ENCODE results near the gene MACROD1.
A peak's percentile ranks its signal among the peaks of the same experiment; 100 is the strongest.

Gene MACROD1

DNA sequence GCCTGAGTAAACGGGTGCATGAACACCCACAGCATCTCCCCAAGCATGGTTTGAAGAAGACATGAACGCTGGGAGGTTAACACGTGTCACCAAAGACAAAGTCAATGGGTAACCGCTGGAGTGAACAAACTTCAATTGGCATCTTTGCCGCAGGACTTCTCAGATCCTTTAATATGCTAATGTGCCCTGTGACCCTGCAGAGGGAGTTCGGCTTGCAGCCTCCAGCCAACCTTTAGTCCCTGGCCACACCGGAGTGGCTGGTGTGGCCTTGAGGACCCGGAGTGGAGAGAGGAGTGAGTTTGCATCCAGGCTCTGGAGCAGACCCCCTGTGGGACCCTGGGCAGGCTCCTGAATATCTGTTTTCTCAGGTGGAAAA, 73.2 kb downstream of the MACROD1 start:
- DNase-seq (ENCODE audit: low spot score): no peak

DNA sequence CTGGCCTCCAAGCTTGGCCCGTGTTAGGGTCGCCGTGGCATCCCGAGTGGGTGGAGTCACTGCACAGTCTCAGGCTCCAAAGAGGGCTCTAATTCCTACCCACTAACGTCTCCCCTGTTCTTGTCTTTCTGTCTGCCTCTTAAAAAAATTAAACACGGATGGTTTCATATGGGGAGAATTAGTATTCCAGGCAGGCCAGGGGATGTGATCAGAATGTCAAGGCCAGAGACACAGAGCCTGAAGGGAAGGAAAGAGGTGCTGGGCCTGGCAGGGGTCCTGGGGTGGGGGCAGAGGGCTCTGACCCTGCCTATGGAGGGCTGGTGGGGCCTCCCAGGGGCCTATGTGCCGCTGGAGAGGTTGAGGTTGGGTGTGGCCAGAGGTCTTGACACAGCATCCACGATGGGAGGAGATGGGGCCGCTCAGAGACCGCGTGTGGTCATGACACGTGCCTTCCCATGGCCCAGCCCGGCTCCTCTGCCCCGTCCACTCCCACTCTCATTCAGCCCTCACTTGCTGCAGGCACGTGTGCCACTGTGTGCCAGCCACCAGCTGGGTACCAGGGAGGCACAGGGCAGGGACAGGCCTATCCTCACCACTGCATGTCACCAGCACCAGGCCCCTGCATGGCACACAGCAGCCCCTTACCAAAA, 73.7 kb downstream of the MACROD1 start:
- DNase-seq (ENCODE audit: low spot score): no peak

DNA sequence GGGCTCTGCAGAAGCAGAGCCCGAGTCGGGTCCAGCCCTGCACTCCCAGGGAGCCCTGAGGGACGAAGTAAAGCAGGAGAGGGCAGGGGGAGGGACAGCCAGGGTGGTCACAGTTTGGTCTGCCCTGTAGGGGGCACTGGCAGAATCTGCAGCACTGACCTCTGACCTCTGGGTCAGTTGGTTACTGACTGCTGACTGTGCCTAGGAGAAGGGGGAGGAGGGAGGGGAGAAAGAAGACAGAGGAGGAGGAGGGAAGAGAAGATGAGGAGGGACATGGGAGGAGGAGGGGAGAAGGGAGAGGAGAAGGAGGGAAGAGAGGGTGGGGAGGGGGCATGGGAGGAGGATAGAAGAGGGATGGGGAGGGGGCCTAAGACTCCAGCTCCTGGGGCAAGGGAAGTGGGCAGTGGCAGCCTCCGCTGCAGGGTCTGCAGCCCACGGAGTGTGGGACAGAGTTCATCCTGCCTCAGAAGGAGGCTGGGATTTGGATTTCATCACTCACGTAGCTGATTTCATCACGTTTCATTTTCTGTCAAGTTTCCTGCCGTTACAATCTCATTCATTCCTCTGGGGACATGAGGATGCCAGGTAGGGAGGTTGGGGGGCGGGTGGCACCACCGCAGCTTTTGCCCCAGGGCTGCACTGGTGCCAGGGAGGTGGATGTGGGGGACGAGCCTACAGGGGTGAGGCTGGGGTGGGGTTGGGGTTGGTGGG, 75.0 kb downstream of the MACROD1 start:
- no peak for DNase-seq (ENCODE audit: low spot score)

DNA sequence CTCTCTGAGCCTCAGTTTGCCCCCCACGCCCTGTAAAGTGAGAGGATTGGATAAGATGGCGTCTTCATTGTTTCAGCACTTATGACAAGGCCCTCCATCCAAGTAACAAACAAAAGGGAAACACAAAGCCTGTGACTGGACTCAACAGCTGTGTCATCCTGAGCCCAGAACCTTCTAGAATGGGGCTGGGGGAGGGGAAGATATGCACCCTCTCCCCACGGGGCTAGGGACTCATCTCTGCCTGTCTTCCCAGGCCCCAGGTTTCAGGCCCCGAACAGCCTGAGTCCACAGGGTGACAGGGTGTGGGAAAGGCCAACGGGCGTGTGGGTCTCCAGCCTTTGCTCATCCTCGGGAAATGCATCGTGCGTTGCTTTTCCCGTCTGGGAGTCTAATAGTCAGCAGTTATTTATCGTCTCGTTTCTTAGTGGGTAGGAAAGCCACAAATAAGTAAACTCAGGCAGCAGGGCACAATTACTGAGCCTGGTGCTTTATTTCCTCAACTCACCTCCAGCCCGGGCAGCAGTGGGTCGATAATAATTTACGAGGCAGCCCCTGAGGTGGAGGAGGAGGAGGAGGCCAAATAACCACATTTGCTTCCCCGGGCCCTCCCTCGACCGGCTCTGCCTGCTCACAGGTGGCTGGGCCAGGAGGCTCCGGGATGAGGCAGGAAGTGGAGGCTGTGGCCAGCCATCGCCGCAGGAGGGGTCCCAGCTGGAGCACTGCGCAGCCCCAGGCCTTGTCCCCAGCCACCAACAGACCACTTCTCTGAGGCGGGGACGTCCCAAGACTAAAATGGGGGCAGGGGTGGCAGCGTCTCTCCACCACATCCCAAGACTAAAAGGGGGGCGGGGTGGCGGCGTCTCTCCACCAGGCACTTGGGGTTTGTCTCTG, 75.8 kb downstream of the MACROD1 start:
- DNase-seq (ENCODE audit: low spot score): no peak

DNA sequence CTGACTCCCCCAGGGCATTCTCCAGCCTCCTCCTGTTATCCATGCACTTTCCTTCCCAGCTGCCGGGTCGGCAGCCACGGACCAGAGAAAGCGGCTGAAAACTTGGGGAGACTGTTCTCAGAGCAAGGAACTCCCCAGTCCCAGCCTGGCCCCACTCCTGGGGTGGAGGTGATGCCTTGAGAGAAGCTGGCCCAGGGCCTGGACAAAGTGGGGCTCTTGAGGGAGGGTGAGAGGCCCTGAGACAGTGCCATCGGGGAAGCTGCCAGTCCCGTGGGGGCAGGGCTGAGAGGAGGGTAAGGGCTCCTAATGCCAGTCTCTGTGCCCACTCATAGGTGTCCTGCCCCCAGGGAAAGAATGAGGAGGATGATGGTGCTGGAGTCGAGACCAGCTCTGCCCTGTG, 76.4 kb downstream of the MACROD1 start:
- no peak for DNase-seq (ENCODE audit: low spot score)

DNA sequence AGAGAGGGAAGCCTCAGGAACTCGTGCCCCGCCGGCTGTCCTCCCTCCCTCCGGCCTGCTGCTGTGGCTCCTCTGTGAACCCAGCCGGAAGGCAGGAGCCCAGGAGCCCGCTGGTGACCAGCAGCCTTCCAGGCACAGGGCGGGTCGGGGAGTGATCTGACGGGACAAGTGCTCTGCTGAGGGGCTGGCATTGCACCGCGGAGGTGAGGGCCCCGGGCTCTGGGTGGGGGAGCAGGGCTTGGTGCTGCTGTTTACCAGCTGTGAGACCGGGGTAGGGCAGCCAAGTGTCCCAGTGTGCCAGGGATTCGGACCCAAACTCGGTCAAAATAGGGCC, 76.9 kb downstream of the MACROD1 start:
- no peak for DNase-seq (ENCODE audit: low spot score)

DNA sequence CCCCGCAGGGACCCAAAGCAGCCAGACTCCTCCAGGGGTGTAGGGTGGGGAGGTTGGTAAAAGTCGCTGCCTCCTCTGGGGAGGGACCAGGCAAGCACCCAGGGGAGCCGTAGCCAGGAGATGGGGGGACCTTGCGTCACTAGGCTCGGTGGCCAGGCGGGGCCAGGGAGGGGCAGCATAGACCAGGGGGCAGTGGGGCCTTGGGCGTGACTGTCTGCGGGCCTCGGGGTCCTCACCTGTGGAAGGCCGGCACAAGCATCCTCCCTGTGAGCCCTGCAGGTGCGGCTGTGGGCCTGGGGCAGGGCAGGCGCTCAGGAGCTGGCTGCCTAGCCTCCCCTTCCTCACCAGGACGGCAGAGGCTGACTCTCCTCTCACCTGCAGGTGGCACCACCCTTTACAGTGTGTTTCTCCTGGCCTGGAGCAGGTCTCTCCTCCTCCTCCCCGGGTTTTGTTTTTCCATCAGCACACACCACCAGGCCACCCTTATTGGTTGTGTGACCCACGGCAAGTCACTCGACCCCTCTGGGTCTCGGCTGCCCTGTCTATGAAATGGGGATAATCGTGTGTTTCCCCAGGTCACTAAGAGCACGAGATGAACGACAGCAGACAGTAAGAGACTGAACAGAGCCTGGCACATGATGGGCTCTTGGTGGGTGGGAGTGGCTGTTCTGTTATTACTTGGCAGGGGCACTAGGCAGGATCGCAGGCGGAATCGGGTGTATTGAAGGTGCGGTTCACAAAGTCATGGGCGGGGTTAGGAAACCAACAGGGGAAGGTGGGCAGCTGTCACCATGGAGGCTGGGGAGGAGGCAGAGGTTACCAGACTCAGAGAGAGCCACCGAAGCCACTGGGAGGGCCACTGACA, 77.5 kb downstream of the MACROD1 start:
- DNase-seq (ENCODE audit: low spot score): no peak

DNA sequence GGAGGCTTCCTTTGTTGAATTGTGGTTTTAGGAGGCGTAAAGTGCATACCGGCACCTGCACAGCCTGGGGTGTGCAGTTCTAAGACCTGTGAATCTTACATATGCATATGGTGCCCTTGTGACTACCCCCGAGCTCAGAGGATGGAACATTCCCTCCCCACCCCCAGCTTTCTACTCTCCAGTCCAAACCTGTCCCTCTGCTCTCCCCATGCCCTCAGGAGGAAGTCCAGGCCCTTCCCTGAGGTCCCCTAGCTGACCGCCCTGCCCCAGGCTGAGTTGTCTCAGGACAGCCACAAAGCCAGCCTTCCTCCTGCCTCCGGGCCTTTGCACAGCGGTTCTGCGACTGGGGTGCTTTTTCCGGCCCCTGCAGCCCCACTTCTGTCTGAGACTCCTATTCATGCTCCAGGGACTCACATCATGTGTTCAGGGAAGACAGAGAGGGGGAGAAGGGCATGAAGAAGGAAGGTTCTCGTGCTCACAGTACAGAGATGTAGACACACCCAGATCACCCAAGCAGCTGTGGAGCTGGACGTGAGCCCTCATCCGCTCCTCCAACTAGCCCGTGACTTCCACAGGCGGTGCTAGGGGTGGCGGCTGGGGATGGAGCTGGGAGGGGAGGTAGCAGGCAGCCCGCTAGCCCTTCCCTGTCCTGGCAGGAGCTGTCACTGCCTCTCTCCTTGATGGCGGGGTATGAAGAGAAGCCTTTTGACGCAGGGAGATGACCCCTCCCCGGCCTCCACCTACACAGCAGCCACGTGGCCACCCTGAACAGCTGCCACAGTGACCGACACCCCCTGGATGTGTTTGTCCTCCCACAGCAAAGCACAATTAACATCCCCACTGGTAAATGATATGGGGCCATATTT, 79.4 kb downstream of the MACROD1 start:
- DNase-seq (ENCODE audit: low spot score): peak; percentile 39

DNA sequence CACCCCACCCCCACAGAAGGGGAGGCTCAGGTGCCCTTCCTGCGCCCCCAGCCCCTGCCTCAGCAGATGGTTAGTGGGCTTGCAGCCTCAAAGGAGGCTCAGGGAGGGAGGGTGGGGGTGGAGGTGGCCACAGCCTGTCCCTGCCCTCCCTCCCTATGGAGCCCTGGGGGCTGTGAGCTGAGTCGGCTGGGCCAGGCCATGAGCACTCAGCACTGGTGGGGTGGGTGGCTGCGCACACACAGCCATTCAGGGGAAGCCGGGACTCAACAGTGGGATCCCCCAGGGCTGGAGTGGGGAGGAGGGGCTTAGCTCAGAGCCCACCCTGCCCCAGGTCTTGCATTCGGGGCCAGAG, 80.0 kb downstream of the MACROD1 start:
- DNase-seq (ENCODE audit: low spot score): no peak

DNA sequence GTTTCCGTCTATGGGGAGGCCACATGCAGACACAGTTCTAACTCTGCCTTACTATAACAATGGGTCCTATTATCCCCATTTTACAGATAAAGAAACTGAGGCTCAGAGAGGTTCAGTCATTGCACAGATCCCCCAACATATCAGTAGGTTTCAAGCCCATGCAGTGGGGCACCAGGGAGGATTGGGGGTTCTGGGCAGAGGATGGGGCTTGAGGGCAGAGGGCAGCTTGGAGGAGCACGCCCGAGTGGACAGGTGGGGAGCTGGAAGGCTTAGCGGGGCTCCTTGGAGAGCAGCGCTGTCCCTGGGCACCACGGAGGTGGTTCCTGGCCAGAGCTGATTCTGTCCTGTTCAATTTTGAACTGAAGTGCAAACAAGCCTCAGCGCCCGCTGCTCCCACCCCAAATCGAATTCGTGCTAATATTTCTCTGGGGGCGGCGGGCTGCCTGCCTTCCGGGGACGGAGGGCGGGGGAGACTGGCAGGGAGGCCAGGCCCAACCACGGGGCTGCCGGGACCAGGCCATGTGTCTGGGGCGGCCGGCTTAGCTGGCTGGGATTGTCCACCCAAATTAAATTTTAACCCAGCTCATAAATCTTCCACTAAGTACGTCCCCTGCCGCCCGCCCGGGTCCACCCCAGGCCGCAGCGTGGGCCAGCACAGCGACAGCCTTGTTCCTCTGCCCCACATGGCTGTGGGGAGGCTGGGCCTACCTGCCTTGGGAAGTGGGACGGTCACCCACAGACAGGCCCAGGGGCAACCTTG, 80.8 kb downstream of the MACROD1 start:
- DNase-seq (ENCODE audit: low spot score): no peak

DNA sequence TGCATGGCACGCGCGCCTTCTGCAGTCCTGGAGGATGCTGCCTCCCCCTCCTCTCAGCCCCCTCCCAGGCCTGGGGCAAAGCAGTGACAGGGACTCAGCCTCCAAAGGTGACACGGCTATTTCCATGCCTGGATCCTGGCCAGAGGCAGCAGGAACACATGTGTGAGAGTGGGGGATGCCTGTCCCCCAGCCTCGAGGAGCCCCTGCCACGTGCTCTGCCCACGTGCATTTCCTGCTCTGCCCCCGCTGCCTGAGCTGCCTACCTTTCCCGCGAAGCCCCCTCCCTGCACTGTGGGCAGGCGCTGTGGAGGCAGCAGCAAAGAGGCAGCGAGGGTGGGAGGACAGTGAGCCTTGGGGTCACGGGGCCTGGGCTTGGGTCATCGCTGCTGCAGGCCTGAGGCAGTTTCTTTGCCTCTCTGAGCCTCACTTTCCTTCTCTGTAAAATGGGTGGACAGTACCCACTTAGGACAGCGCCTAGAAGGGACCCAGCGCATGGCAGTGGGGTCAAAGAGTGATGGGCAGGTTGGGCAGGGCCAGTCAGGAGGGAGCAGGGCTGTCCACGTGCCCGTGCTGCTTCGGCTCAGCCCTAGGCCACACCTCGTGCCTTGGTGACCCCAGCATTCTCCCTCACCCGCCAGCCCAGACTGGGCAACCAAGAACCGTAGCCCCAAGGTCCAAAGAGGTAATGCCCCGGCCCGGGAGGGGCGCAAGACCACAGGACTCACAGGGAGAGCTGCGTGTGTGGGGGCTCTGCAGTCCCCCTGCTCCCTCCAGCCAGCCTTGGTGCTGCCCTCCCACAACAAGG, 81.6 kb downstream of the MACROD1 start:
- DNase-seq (ENCODE audit: low spot score): no peak

DNA sequence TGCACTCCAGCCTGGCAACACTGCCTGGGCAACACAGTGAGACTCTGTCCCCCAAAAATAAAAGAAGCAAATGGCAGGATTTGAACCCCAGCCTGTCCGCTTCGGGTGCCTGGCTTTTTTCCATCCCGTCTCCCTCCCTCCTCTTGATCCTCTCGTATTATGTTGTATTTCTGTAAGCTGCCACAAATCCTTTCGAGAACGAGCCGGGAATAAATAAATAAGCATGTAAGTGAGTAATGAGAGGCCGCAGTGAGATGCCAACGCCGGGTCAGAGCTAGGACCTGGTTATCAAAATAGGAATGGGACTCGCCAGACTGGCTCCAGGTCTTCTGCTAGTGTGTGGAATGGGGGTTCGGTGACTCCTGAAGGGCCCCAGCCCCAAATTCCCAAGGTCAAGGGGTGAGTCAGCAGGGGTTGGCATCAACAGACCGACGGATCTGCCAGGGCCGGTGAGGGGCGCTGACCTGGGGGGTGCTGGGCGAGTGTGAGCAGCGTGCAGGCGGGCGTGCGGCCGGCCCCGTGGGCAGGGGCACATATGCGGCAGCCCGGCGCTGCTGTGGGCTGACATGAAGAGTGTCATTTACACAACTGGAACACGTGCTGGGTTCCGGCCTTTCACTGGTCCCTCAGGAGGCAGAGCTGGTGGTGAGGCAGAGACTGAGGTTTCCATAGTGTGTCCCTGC, 82.4 kb downstream of the MACROD1 start:
- peak; percentile 42 for DNase-seq (ENCODE audit: low spot score)

DNA sequence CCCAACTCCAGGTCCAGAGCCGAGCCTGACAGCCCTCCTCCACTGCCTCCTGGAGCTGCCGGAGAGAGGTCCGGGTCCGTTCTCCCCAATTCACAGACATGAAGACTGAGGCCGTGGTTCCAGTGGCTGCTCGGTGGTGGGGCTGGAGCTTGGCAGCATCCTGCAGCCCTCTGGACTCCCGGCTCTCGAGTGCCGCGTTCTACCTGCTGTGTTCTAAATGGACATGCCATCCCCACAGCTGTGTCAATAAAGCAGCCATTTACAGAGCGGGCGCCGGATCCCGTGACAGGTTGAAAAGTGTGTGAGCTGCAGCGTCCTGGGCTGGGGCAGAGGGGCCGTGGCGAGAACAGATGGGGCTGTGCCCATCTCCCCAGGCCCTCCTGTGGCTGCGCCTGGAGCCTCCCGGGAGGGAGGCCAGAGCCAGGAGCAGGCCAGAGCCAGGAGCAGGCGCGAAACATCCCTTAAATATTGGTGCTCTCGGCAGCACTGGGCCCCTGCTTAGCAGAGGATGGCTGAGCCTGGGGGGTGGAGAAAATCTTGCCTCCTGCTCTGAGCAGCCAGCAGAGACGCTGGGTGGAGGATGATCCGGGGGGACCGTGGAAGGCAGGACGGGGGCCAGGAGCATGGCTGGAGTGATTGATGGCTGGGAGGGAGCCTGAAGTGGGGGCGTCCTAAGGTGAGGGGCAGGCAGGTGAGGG, 84.0 kb downstream of the MACROD1 start:
- no peak for DNase-seq (ENCODE audit: low spot score)

DNA sequence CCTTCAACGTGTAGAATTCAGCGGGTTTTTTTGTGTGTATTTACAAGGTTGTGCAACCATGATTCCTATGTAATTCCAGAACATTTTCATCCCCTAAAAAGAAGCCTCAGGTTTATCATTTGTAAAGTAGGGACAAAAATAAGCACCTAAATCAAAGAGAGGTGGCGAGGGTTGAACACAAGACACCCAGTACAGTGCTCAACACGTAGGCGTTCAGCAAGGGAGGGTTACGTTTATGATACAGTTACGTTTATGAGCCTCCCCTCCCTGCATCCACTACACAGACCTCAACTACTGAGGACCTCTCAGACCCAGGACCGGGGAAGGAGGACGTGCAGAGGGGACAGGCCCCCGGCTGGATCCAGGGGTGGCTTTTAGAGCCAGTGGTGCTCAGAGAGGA, 85.5 kb downstream of the MACROD1 start:
- no peak for DNase-seq (ENCODE audit: low spot score)

DNA sequence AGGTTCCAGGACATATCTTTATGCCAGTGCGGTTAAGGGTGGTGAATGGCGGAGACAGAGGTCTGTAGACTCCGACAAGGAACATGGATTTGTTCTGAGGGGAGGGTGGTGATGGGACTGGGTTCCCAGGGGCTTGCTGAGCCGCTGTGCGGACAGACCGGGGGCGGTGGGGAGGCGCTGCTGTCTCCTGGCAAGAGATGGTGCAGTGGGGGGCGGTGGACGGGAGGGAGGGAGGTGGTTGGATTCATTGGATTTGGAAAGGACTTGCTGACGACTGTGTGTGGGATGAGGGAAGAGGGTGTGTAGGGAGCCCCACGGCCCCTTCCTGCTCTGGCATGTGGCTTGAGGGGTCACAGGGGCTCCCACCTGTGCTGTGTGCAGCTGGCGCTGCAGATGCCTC, 87.0 kb downstream of the MACROD1 start:
- DNase-seq (ENCODE audit: low spot score): no peak

DNA sequence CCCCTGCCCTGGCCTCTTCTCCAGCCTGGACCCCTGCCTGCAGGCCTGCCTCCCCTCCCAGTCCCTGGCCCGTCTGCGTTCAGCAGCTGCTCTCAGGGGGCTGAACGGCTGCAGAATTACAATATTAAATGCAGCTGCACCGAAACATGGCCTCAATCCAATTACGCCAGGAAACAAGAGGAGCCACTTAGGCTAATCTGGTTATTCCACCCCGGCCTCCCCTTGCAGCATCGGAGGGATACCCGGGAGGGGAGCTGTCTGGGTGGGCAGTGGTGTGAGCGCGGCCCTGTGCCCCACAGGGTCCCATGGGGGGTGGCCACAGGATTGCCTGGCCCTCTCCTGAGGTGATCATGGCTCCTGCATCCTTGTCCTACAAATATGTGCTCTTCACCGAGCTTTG, 87.6 kb downstream of the MACROD1 start:
- no peak for DNase-seq (ENCODE audit: low spot score)

DNA sequence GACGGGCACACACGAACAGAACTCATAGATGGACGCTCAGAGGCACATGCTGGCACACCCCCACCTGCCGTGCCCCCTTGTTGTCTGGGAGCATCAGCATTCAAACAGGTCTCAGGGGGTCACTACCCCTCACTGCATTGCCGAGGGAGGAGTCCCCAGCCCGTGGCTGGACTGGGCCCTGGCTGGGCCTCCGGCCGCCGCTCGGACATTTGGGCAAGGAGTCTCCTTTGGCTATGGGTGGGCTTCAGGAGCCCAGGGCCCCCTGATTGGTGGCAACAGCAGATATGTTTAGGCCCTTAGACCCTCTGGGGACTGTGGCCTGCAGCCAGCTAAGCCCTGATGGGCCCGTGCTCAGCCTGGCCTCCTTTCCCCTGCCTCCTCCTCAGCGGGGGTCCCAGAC, 88.3 kb downstream of the MACROD1 start:
- DNase-seq (ENCODE audit: low spot score): no peak

DNA sequence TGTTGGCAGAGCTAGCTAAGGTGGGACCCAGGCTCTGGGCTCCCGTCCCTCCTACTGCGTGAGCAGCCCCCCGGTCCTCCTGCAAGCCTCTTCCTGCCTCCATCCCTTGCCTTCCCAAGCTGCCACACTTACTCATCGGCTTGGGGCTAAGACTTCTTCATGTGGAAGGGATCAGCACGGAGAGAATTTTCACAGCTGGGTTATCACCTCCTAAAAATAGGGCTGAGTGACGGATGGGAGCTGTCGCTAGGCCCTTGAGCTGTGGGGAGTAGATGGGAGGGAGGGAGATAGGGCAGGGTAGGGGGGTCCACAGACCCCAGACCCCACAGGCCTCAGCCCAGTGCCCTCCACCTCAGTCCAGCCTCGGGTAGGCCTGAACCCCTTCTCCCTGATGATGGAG, 89.2 kb downstream of the MACROD1 start:
- DNase-seq (ENCODE audit: low spot score): no peak

DNA sequence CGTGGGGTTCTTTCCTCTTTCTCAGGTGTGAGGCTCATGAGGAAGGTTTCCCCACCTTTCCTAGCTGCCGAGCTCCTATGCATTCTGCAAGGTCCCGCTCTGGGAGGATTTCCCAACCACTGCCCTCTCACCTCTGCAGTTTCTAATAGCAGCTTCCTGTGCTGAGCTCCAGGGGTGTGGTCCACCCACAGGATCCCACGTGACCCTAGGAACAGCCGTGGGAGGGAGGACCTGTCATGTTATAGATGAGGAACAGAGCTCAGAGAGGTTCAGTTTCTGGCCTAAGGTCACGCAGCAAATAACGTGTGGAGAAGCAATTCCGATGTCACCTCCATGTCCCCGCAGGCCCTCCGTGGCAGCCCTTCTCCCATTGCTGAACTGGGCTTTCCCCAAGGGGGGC, 91.7 kb downstream of the MACROD1 start:
- DNase-seq (ENCODE audit: low spot score): no peak

Data from AG08396 (cell line).